Osteocyte (in vitro differentiated cells): ENCODE results near the gene MEGF10. TPM values are rescaled to one million over a fixed set of nuclear protein-coding genes. Genes with fewer than 3 reads are reported as not detected.

Source experiments
- DNase-seq: peaks from one replicate; pipeline ENCODE4 v3.0.0; 2021; ENCODE audit warnings: mixed read lengths; ENCODE audit not compliant: unreplicated experiment; ENCODE audit errors: extremely low spot score
- H3K27ac Mint-ChIP-seq: one replicate; pipeline ENCODE4 v1.8.0; 2021; ENCODE audit warnings: mild to moderate bottlenecking, mixed read lengths; ENCODE audit not compliant: unreplicated experiment
- H3K27me3 Mint-ChIP-seq: one replicate; pipeline ENCODE4 v1.8.0; 2021; ENCODE audit warnings: mixed read lengths; ENCODE audit not compliant: unreplicated experiment
- H3K36me3 Mint-ChIP-seq: one replicate; pipeline ENCODE4 v1.8.0; 2021; ENCODE audit warnings: mixed read lengths; ENCODE audit not compliant: unreplicated experiment
- H3K4me1 Mint-ChIP-seq: one replicate; pipeline ENCODE4 v1.8.0; 2021; ENCODE audit warnings: mixed read lengths; ENCODE audit not compliant: unreplicated experiment
- H3K4me3 Mint-ChIP-seq: one replicate; pipeline ENCODE4 v1.8.0; 2021; ENCODE audit warnings: mild to moderate bottlenecking, moderate library complexity, mixed read lengths; ENCODE audit not compliant: unreplicated experiment
- H3K9me3 Mint-ChIP-seq: one replicate; pipeline ENCODE4 v1.8.0; 2021; ENCODE audit warnings: mixed read lengths; ENCODE audit not compliant: unreplicated experiment
- CTCF ChIP-seq: fragments of 200-600 bp; sonication (generic); IDR thresholded peaks from 2 replicates; pipeline ENCODE4 v1.5.0; 2021; ENCODE audit warnings: antibody characterized with exemption, mild to moderate bottlenecking, moderate library complexity
- total RNA-seq: library from RNA; stranded (reverse); gene quantifications from 2 replicates; pipeline ENCODE4 v1.2.1, GENCODE V29; 2021

Gene MEGF10
- total RNA-seq, 1 donor from 2014 or later, result 39.8 TPM

GRCh38 chr5:127353327-127353726, 62.7 kb downstream of the MEGF10 start:
- Mint-ChIP-seq H3K4me3 (no peak overlapping the region), H3K4me1 (peaks cover 34% of the 10 kb centered on the region), H3K9me3 (peaks cover 5% of the 10 kb centered on the region), H3K36me3 (peaks cover 10% of the 10 kb centered on the region), H3K27ac (no peak overlapping the region), H3K27me3 (no peaks in the 10 kb centered on the region)
- no peak for DNase-seq
- no peak for TF ChIP-seq CTCF

- Mint-ChIP-seq H3K36me3 (peaks cover 10% of the 10 kb centered on the region), H3K9me3 (peaks cover 5% of the 10 kb centered on the region), H3K4me3 (no peak overlapping the region), H3K4me1 (peaks cover 38% of the 10 kb centered on the region), H3K27me3 (no peaks in the 10 kb centered on the region), H3K27ac (no peak overlapping the region)
- no peak for DNase-seq
- TF ChIP-seq CTCF, result no peak
These were observed 63.2 kb downstream of the MEGF10 start for GRCh38 chr5:127353796-127354195.

- H3K9me3 Mint-ChIP-seq, result peaks cover 2% of the 10 kb centered on the region
- H3K27ac Mint-ChIP-seq, result no peak overlapping the region
- H3K36me3 Mint-ChIP-seq, result peaks cover 8% of the 10 kb centered on the region
- H3K27me3 Mint-ChIP-seq, result no peaks in the 10 kb centered on the region
- DNase-seq, result no peak
- TF ChIP-seq CTCF, result no peak
- peaks cover 50% of the 10 kb centered on the region for H3K4me1 Mint-ChIP-seq
- H3K4me3 Mint-ChIP-seq, result no peak overlapping the region
These were observed 64.7 kb downstream of the MEGF10 start for GRCh38 chr5:127355337-127355736.

- Mint-ChIP-seq H3K36me3 (peaks cover 7% of the 10 kb centered on the region), H3K4me3 (peak overlapping the region; percentile 44), H3K27ac (peak overlapping the region; percentile 94), H3K9me3 (no peaks in the 10 kb centered on the region), H3K27me3 (no peaks in the 10 kb centered on the region), H3K4me1 (peaks cover 44% of the 10 kb centered on the region)
- no peak for TF ChIP-seq CTCF
- no peak for DNase-seq
These were observed 67.7 kb downstream of the MEGF10 start for GRCh38 chr5:127358284-127358683.

GRCh38 chr5:127358740-127359139, 68.1 kb downstream of the MEGF10 start:
- no peak for DNase-seq
- Mint-ChIP-seq H3K36me3 (peaks cover 7% of the 10 kb centered on the region), H3K9me3 (no peaks in the 10 kb centered on the region), H3K4me3 (no peak overlapping the region), H3K27me3 (no peaks in the 10 kb centered on the region), H3K27ac (peak overlapping the region; percentile 94), H3K4me1 (peaks cover 44% of the 10 kb centered on the region)
- no peak for TF ChIP-seq CTCF
